ENCODE measurements around the gene FBLN2. TPM values are rescaled to one million over a fixed set of nuclear protein-coding genes. Genes with fewer than 3 reads are reported as not detected.

FBLN2 gene
- total and polyA plus RNA-seq, 3 experiments from 2014 or later, result 0.09 to 3.2 (median 0.18) TPM

Other genes starting within 250 kb of the FBLN2 start
- 100 to 1,000 TPM; 143 to 146 TPM for gene NUP210, start 128.8 kb upstream of the FBLN2 start, total RNA-seq
- 87.4 TPM for gene NUP210, start 128.8 kb upstream of the FBLN2 start, polyA plus RNA-seq
- gene HDAC11, start 68.8 kb upstream of the FBLN2 start, total RNA-seq, result 1 to 10 TPM; 2.6 to 3.2 TPM
- gene HDAC11, start 68.8 kb upstream of the FBLN2 start, polyA plus RNA-seq, result 7.5 TPM

Measured in CD8-positive, alpha-beta memory T cell (primary cell).